NCI-H1694 (cell line): Measurements from ENCODE around the gene WWOX.

ENCODE experiments used
- DNase-seq: peaks from one replicate; lab custom pipeline; 2025; lab: John Stamatoyannopoulos, UW

WWOX gene

GRCh38 chr16:78227855-78228254 is 128.4 kb downstream of the WWOX start:
- DNase-seq = no peak

- DNase-seq = no peak
Observed at GRCh38 chr16:78228704-78229103, 129.2 kb downstream of the WWOX start.

- DNase-seq = no peak
Observed at GRCh38 chr16:78230832-78231231, 131.4 kb downstream of the WWOX start.

- DNase-seq = peak; percentile 22
Observed at GRCh38 chr16:78235168-78235800, 135.8 kb downstream of the WWOX start.

- DNase-seq = no peak
Observed at GRCh38 chr16:78235876-78236275, 136.4 kb downstream of the WWOX start.

- no peak for DNase-seq
Observed at GRCh38 chr16:78237841-78238240, 138.4 kb downstream of the WWOX start.

GRCh38 chr16:78240459-78241222 is 141.2 kb downstream of the WWOX start:
- DNase-seq = no peak

- DNase-seq = no peak
Observed at GRCh38 chr16:78242239-78242630, 142.8 kb downstream of the WWOX start.

- no peak for DNase-seq
Observed at GRCh38 chr16:78244131-78244895, 144.9 kb downstream of the WWOX start.

- DNase-seq = no peak
Observed at GRCh38 chr16:78246559-78246958, 147.1 kb downstream of the WWOX start.

- no peak for DNase-seq
Observed at GRCh38 chr16:78249056-78249455, 149.6 kb downstream of the WWOX start.

GRCh38 chr16:78249832-78250231 is 150.4 kb downstream of the WWOX start:
- DNase-seq = no peak

- no peak for DNase-seq
Observed at GRCh38 chr16:78251115-78251514, 151.7 kb downstream of the WWOX start.

- DNase-seq = no peak
Observed at GRCh38 chr16:78252757-78253156, 153.3 kb downstream of the WWOX start.

- no peak for DNase-seq
Observed at GRCh38 chr16:78254841-78255240, 155.4 kb downstream of the WWOX start.

- DNase-seq = no peak
Observed at GRCh38 chr16:78256686-78257375, 157.4 kb downstream of the WWOX start.

GRCh38 chr16:78257376-78257728 is 157.9 kb downstream of the WWOX start:
- no peak for DNase-seq

- DNase-seq = no peak
Observed at GRCh38 chr16:78258375-78259065, 159.1 kb downstream of the WWOX start.

GRCh38 chr16:78259873-78260272 is 160.4 kb downstream of the WWOX start:
- DNase-seq = no peak

GRCh38 chr16:78264642-78265041 is 165.2 kb downstream of the WWOX start:
- DNase-seq = no peak

GRCh38 chr16:78269256-78269655 is 169.8 kb downstream of the WWOX start:
- DNase-seq = no peak

- no peak for DNase-seq
Observed at GRCh38 chr16:78271981-78272380, 172.5 kb downstream of the WWOX start.
